CD14-positive monocyte (primary cell): ENCODE data around the gene CDX2. TPM values are rescaled to one million over a fixed set of nuclear protein-coding genes. Genes with fewer than 3 reads are reported as not detected.

Source experiments
- DNase-seq, 3 donors: peaks; one replicate each; pipeline ENCODE4 v3.0.0-alpha.2; 2011 to 2022
- H2AFZ ChIP-seq: 2 replicates; pipeline ENCODE4 v1.6.0; 2012; ENCODE audit warnings: mild to moderate bottlenecking, low read depth, low read length, inconsistent platforms; ENCODE audit not compliant: insufficient read depth, poor library complexity, severe bottlenecking
- H3K27ac ChIP-seq, 2 donors: 1 replicate in 1 of 2; 2 replicates in 1 of 2; pipeline ENCODE4 v1.5.1; 2012 to 2013; ENCODE audit warnings: low read length in 2 of 2, control low read depth in 1 of 2, inconsistent platforms in 1 of 2, low read depth in 1 of 2, mild to moderate bottlenecking in 1 of 2
- H3K27me3 ChIP-seq, 2 donors: one replicate each; pipeline versions ENCODE4 v1.6.0 to v1.6.1; 2011 to 2013; ENCODE audit warnings: low read length in 2 of 2; ENCODE audit not compliant: control insufficient read depth in 2 of 2, insufficient read depth in 2 of 2
- H3K36me3 ChIP-seq, 2 donors: replicated peaks in 1 of 2; 1 replicate in 1 of 2; 2 replicates in 1 of 2; pipeline versions ENCODE4 v1.5.1 to v1.6.1; 2012 to 2013; ENCODE audit warnings: low read length in 2 of 2, control low read depth in 1 of 2, inconsistent platforms in 1 of 2, mild to moderate bottlenecking in 1 of 2; ENCODE audit not compliant: insufficient read depth in 2 of 2, control insufficient read depth in 1 of 2
- H3K4me1 ChIP-seq, 2 donors: 1 replicate in 1 of 2; 2 replicates in 1 of 2; pipeline versions ENCODE4 v1.5.1 to v1.6.1; 2012 to 2013; ENCODE audit warnings: low read length in 2 of 2, control low read depth in 1 of 2, inconsistent platforms in 1 of 2, mild to moderate bottlenecking in 1 of 2, moderate library complexity in 1 of 2; ENCODE audit not compliant: insufficient read depth in 2 of 2, control insufficient read depth in 1 of 2
- H3K4me2 ChIP-seq: replicated peaks from 2 replicates; pipeline ENCODE3; 2012; ENCODE audit warnings: low read length, moderate library complexity, mild to moderate bottlenecking; ENCODE audit not compliant: poor library complexity, severe bottlenecking; ENCODE audit errors: extremely low read depth
- H3K4me3 ChIP-seq, 3 experiments: fragments of 200-600 bp in 1 of 3; sonication (generic) in 1 of 3; replicated peaks in 1 of 3; 1 replicate in 2 of 3; 2 replicates in 1 of 3; pipeline ENCODE4 v1.5.1; 2011 to 2013; ENCODE audit warnings: low read length in 3 of 3, mild to moderate bottlenecking in 3 of 3, control low read depth in 2 of 3, low read depth in 2 of 3, inconsistent platforms in 1 of 3, moderate library complexity in 1 of 3
- H3K79me2 ChIP-seq: 2 replicates; pipeline ENCODE4 v1.6.0; 2012; ENCODE audit warnings: mild to moderate bottlenecking, control low read depth, inconsistent platforms, low read length, moderate library complexity; ENCODE audit not compliant: insufficient read depth
- H3K9ac ChIP-seq: 2 replicates; pipeline ENCODE4 v1.6.0; 2017; ENCODE audit warnings: low read length, mild to moderate bottlenecking; ENCODE audit not compliant: insufficient read depth, poor library complexity, severe bottlenecking
- H3K9me3 ChIP-seq, 2 donors: replicated peaks in 1 of 2; 1 replicate in 1 of 2; 2 replicates in 1 of 2; pipeline versions ENCODE4 v1.5.1 to v1.6.1; 2012 to 2013; ENCODE audit warnings: low read length in 2 of 2, control low read depth in 1 of 2; ENCODE audit not compliant: control insufficient read depth in 1 of 2, insufficient read depth in 1 of 2
- H4K20me1 ChIP-seq: 2 replicates; pipeline ENCODE4 v1.6.0; 2012; ENCODE audit warnings: mild to moderate bottlenecking, low read length, control low read depth, moderate library complexity; ENCODE audit not compliant: insufficient read depth
- H3K27ac Mint-ChIP-seq, 7 donors: one replicate each; pipeline ENCODE4 v1.8.0; 2020; ENCODE audit warnings: mild to moderate bottlenecking in 7 of 7, mixed read lengths in 7 of 7, moderate library complexity in 6 of 7, inconsistent platforms in 2 of 7
- H3K27me3 Mint-ChIP-seq, 3 donors: one replicate each; pipeline ENCODE4 v1.8.0; 2021 to 2022; ENCODE audit warnings: low read depth in 3 of 3, mild to moderate bottlenecking in 3 of 3, mixed read lengths in 3 of 3, moderate library complexity in 3 of 3, inconsistent platforms in 1 of 3
- H3K36me3 Mint-ChIP-seq, 2 donors: one replicate each; pipeline ENCODE4 v1.8.0; 2020; ENCODE audit warnings: mixed read lengths in 2 of 2, inconsistent platforms in 1 of 2, mild to moderate bottlenecking in 1 of 2
- H3K4me1 Mint-ChIP-seq: one replicate; pipeline ENCODE4 v1.8.0; 2020; ENCODE audit warnings: mild to moderate bottlenecking, mixed read lengths
- H3K4me3 Mint-ChIP-seq, 2 donors: one replicate each; pipeline ENCODE4 v1.8.0; 2020; ENCODE audit warnings: mild to moderate bottlenecking in 2 of 2, mixed read lengths in 2 of 2, moderate library complexity in 1 of 2
- H3K9me3 Mint-ChIP-seq, 7 donors: one replicate each; pipeline ENCODE4 v1.8.0; 2020 to 2022; ENCODE audit warnings: mixed read lengths in 7 of 7, mild to moderate bottlenecking in 6 of 7, moderate library complexity in 6 of 7, inconsistent platforms in 2 of 7
- WGBS: methylation state at CpG from one replicate; pipeline ENCODE4 v1.1.5; 2013; ENCODE audit warnings: missing lambda C conversion rate; ENCODE audit not compliant: insufficient coverage; 5-methylcytosine and 5-hydroxymethylcytosine counted together
- intact Hi-C, 2 donors: fragments of 100-400 bp; cut with micrococcal nuclease; formaldehyde crosslinking; loops; one replicate each; pipeline versions ENCODE4 v1.15.0 to v1.15.1; 2023
- polyA plus RNA-seq, 3 donors: library from polyadenylated mRNA; depleted of rRNA in 1 of 3; unstranded in 2 of 3; stranded (reverse) in 1 of 3; fragments of 300-500 nt in 2 of 3; fragments of >200 nt in 1 of 3; fragmentation: Illumina TruSeq in 2 of 3; gene quantifications; 1 replicate in 2 of 3; 2 replicates in 1 of 3; pipeline ENCODE4 v1.2.3, GENCODE V29; 2012 to 2021
- TF ChIP-seq, protein P1 (sequence below): fragments of 200-600 bp; IDR thresholded peaks from one replicate; pipeline ENCODE4 v1.8.0; 2022; ENCODE audit warnings: antibody characterized with exemption, mild to moderate bottlenecking

CDX2 gene
- polyA plus RNA-seq, 3 donors, result not detected

DNA sequence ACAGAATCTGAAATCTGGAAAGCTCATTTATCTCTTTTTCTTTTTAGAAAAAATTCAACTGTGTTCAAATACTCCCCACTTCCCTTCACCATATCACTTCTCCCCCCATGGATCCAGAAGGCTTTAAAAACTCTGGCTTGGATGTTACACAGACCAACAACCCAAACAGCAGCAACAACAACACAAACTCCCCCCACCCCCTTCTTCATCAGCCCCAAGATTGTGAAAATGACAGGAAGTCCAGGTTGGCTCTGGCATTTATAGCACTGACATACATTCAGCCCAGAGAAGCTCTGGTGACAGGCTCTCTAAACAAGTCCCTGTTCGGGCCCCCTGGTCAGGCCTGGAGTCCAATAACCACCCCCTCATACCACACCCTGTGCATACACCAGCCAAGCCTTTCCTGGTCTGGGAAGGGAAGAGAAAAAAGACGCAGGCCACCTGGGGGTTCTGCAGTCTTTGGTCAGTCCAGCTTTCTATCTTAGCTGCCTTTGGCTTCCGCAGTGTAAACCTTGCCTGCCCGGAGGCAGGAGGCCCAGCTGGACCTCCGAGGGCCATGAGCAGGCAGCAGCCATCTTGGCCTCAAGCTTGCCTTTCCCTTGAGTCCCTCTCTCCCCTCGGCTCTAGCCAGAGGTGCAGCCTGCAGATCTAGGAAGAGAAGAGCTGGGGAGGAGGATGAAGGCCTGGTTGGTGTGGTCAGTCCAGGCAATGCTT, 6.8 kb downstream of the CDX2 start:
- H3K27me3 ChIP-seq, result peaks cover 75 to 99% of the 10 kb centered on the region in 2 donors
- TF ChIP-seq, protein P1, sequence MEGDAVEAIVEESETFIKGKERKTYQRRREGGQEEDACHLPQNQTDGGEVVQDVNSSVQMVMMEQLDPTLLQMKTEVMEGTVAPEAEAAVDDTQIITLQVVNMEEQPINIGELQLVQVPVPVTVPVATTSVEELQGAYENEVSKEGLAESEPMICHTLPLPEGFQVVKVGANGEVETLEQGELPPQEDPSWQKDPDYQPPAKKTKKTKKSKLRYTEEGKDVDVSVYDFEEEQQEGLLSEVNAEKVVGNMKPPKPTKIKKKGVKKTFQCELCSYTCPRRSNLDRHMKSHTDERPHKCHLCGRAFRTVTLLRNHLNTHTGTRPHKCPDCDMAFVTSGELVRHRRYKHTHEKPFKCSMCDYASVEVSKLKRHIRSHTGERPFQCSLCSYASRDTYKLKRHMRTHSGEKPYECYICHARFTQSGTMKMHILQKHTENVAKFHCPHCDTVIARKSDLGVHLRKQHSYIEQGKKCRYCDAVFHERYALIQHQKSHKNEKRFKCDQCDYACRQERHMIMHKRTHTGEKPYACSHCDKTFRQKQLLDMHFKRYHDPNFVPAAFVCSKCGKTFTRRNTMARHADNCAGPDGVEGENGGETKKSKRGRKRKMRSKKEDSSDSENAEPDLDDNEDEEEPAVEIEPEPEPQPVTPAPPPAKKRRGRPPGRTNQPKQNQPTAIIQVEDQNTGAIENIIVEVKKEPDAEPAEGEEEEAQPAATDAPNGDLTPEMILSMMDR, result no peak
- H3K9me3 ChIP-seq, result peaks cover 0 to 52% of the 10 kb centered on the region in 2 donors
- Mint-ChIP-seq H3K9me3 (peaks cover 0 to 31% (median 9%) of the 10 kb centered on the region in 7 donors), H3K27ac (peak overlapping the region in 1 of 7 donors; percentile 24), H3K36me3 (peaks cover 0 to 5% of the 10 kb centered on the region in 2 donors), H3K4me3 (peak overlapping the region in 1 of 2 donors; percentile 67), H3K4me1 (peaks cover 27% of the 10 kb centered on the region), H3K27me3 (peaks cover 95 to 100% (median 97%) of the 10 kb centered on the region in 3 donors)
- H2AFZ ChIP-seq, result no peak overlapping the region
- no peak overlapping the region for H3K9ac ChIP-seq
- 57% methylated on average over 2 of the region's 6 CpGs for WGBS
- no peaks in the 10 kb centered on the region for H3K36me3 ChIP-seq
- no peak for DNase-seq
- peaks cover 13 to 19% of the 10 kb centered on the region in 2 donors for H3K4me1 ChIP-seq
- H3K4me2 ChIP-seq, result no peak overlapping the region
- H4K20me1 ChIP-seq, result no peaks in the 10 kb centered on the region
- H3K4me3 ChIP-seq, result no peak overlapping the region
- H3K27ac ChIP-seq, result no peak overlapping the region
- no peaks in the 10 kb centered on the region for H3K79me2 ChIP-seq
- intact Hi-C loops, result no loop called here

DNA sequence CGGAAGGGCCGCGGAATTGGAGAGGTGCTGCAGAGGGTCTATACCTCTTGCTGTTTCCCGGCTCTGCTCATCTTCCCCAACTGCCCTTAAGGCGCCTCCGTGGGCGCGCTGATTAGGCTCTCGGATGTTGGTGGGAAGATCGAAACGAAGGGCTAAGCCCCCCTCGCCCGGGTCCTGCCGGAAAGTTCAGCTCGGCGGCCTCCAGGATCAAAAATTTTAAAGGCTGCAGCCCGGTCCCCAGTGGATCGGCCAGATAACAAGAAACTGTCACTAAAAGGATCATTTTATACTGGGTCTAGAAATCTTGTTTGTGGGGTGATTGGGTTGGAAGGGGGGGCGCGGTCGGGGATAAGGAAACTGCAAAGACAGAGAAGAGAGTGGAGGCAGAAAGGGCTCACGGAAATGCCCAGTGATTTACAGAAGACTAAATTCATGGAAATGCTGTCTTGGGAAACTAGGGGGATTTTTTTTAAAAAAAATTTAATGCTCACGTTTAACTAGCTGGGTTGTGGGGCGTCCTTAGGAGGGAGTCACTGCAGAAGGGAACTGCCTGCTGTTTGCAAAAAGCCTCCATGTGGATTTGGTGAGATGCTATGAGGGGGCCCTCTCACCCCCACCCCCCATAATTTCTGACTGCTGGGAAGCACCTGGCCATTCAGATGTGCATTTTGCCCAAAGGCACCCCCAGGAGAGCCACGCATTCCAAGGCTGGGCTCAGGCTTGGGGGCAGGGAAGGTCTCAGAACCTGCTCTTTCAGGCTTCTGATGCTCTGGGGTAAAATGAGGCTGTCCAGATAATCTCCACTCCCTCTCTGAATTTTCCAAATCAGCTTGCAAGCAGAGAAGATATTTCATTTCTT, 7.7 kb downstream of the CDX2 start:
- Mint-ChIP-seq H3K27ac (no peak overlapping the region), H3K27me3 (peaks cover 94 to 99% (median 96%) of the 10 kb centered on the region in 3 donors), H3K36me3 (peaks cover 0 to 5% of the 10 kb centered on the region in 2 donors), H3K9me3 (peaks cover 0 to 29% (median 9%) of the 10 kb centered on the region in 7 donors), H3K4me3 (peak overlapping the region; percentile 48 to 67), H3K4me1 (peaks cover 23% of the 10 kb centered on the region)
- Histone ChIP-seq H4K20me1 (no peaks in the 10 kb centered on the region), H3K4me2 (peak overlapping the region; percentile 73), H3K4me3 (peak overlapping the region in 2 of 3 experiments; percentile 3 to 68), H3K79me2 (no peaks in the 10 kb centered on the region), H3K36me3 (no peaks in the 10 kb centered on the region), H3K9ac (no peak overlapping the region), H3K27me3 (peaks cover 74 to 99% of the 10 kb centered on the region in 2 donors), H3K4me1 (peaks cover 13 to 19% of the 10 kb centered on the region in 2 donors), H3K27ac (no peak overlapping the region), H3K9me3 (peaks cover 0 to 47% of the 10 kb centered on the region in 2 donors), H2AFZ (peak overlapping the region; percentile 67)
- TF ChIP-seq, protein P1, result no peak
- intact Hi-C loops, result no loop called here
- no peak for DNase-seq
- 4% methylated on average over 12 of the region's 25 CpGs for WGBS
